LNCaP clone FGC (cell line): Measurements from ENCODE around the gene FAM53A.

Source experiments
- DNase-seq: peaks from one replicate; pipeline ENCODE4 v3.0.0-alpha.2; 2011; ENCODE audit warnings: low read depth
- H3K4me3 ChIP-seq: 2 replicates; pipeline ENCODE4 v1.5.1; 2011; ENCODE audit warnings: mild to moderate bottlenecking, low read depth, low read length, control low read depth
- CTCF ChIP-seq: IDR thresholded peaks from 2 replicates; pipeline ENCODE4 v1.5.1; 2012; ENCODE audit warnings: mild to moderate bottlenecking; ENCODE audit not compliant: control insufficient read depth, insufficient read depth; ENCODE audit errors: extremely low read depth

FAM53A gene

DNA sequence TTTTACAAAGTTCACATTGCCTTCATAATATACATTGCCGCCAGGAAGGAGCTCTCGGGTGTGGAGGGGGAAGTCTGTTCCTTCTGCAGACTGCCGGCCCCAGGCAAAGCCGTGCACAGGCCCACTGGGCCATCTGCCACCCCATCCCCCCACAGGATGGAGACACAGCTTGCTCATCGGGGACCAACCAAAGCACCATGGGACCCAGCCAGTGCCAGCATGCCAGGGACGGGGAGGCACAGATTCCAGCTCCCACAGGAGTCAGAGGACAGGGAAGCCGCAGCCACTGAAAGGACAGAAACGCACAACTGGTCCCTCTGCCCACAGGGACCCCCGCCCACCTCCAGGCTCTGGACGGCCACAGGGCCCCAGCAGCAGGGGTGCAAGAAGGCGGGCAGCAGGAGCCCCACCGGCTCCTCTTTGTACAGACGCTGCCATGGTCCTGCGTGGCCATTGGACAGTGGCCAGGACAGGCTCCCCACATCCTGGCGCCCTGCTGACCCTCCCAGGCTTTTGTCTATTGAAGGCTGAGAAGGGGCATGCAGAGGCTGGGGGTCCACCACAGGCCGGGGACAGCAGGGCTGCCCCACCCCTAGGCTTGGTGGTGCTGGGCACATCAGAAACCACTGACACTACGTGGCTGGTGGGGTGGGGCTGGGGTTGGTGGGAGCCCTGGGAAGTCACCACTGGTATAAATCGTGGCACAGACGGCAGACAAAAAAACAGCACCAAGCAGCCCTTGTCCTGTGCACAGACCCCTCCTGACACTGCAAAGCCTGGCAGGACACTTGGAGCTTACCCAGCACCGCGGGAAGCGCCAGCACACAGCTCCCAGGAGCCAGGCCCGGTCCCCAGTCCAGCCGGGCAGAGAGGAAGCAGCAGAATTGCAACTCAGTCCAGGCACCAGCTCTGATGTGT lies 89.0 kb downstream of the FAM53A start:
- no peak for TF ChIP-seq CTCF
- H3K4me3 ChIP-seq = no peak overlapping the region
- no peak for DNase-seq

- no peak for DNase-seq
- no peak overlapping the region for H3K4me3 ChIP-seq
These were observed 90.2 kb downstream of the FAM53A start for GRCh38 chr4:1593881-1594345.

DNA sequence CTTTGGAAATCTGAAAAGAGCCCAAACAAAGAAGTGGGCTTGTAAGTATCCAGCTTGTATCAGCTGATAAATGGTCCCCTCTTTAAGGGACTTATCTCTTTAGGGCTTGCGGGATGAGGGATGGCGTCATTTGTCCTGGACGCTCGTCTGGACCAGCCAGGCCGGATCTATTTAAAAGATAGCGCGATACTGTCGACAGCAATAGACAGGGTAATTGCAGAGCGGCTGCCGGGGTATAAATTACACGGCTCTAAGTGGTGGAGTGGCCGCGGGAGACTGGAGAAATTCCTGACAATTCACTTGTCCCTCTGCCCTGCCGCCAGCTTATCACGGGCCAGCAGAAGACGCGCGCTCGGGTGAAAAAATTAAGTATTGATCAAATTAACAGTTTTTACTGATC lies 90.7 kb downstream of the FAM53A start:
- no peak for TF ChIP-seq CTCF
- no peak overlapping the region for H3K4me3 ChIP-seq
- DNase-seq = no peak

More at GRCh38 chr4:1593881-1594345, 90.2 kb downstream of the FAM53A start:
- TF ChIP-seq CTCF = no peak

- no peak overlapping the region for H3K4me3 ChIP-seq
- DNase-seq = no peak
- no peak for TF ChIP-seq CTCF
These were observed 91.2 kb downstream of the FAM53A start for GRCh38 chr4:1592709-1593417.

DNA sequence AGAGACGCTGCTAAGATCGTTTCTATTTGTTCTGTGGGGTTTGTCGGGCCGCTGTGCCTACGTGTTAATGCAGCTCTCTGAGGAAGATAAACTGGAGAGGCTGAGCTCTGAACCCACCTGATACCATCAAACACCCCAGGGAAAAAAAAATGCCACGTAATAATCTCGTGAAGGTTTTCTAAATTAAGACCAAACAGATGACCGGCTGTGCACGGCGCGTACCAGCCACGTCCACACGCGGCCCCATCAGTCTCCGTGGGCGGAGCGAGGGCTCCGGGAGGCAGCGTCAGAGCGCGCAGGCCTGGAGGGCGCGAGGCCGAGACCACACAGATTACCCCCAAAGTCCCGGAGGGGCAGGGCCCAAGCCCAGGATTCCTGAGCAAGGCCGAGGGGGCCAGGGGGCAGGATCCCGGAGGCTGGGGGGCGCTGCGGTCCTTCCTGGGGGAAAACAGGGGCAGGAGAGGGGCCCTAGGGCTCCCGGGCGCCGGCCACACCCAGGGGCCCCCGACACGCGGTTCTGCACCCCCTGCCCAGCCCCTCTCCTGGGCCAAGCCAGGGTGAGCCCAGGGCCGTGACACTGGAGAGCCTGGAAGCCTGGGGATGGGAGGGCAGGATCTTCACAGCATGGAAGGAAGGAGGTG lies 91.9 kb downstream of the FAM53A start:
- no peak for TF ChIP-seq CTCF
- no peak for DNase-seq
- no peak overlapping the region for H3K4me3 ChIP-seq

DNA sequence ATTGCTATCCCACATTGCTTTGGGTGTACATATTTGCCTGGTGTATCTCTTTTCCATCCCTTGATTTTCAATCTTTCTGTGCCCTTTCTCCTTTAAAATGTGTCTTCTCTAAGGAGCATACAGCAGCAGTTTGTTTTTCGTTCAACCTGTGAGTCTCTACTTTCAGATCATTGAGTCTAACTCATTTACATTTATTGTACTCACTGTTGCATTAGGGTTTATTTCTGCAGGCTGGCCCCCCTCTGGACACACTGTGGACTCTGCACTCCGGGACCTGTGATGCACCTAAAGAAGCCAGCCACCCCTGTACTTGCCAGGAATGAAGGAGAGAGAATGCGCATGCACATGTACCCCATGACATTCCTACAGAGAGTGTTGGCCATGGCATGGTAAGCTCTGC lies 93.0 kb downstream of the FAM53A start:
- TF ChIP-seq CTCF = no peak
- no peak overlapping the region for H3K4me3 ChIP-seq
- no peak for DNase-seq
